HG03442 (cell line): ENCODE results near the gene CCDC50.

Experiments
- ATAC-seq: cut with Tn5 transposase; IDR thresholded peaks from one replicate; pipeline ENCODE4 v1.9.1; 2021; ENCODE audit warnings: mild to moderate bottlenecking, moderate library complexity; ENCODE audit not compliant: unreplicated experiment

CCDC50 gene

DNA sequence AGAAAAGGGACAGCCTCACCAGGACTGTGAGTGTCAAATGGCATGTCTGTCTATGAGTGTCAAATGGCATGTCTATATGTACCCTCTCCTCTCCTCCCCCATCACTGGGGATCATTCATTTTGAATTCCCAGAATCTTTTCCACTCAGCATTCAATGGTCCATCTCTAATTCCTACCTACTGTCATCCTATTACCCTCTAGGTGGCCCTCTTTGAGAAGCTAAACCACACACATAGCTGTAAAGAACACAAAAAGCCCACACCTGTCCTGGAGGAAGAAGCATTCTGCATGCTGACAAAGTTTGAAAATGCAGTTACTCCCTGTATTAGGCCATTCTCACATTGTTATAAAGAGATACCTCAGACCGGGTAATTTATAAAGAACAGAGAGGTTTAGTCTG, 85.5 kb downstream of the CCDC50 start:
- no peak for ATAC-seq

DNA sequence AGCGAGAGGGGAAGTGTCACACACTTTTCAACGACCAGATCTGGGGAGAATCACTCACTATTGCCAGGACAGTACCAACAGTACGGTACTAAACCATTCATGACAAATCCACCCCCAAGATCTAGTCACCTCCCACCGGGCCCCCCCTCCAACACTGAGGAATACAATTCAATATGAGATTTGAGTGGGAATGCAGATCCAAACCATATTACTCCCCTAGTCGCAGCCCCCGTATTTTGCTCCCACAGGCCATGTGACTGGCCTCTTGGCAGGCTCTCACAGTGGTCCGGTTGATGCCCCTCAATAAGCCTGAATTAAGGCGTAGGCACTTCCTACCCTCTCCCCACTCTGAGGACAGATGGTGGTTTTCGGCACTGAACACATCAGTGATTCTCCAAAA, 86.4 kb downstream of the CCDC50 start:
- no peak for ATAC-seq

GRCh38 chr3:191417457-191417729, 88.2 kb downstream of the CCDC50 start:
- no peak for ATAC-seq

DNA sequence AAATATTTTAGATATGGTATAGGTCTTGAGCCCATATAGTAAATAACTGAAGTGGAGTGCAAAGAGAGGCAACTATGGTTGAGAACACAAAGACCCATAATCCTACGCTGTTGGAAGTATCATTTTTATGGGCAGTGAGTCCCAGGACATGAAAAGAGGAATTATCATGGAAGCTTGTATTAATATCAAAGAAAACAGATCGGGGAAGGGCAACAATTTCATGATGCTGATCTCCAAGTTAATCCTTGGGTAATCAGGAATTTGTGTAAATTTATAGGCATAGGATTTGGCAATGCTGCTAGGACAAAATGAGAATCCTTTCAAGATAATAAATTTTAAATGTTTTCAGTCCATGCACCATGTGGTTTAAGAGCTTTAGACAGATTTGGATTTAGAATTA, 91.6 kb downstream of the CCDC50 start:
- ATAC-seq: no peak

DNA sequence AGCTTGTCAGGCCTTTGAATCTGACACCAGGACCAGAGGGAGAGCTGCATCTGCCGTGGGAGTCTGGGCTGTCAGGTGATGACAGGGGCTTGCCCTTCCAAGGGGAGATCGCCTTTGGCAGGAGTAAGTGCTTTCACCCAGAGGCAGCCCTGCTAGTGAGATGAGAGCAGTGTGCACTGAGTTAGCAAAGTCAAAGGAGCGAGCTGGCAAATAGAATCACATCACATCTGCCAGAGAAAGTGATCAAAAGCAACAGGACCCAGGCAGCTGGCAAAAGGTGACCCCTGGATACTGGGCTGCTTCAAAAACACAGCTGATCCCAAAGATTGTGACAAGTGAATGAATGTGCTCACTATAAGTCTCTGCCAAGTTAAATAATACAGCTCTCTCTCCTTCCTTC, 95.7 kb downstream of the CCDC50 start:
- no peak for ATAC-seq

GRCh38 chr3:191425322-191425734, 96.1 kb downstream of the CCDC50 start:
- no peak for ATAC-seq

GRCh38 chr3:191426311-191426710, 97.1 kb downstream of the CCDC50 start:
- no peak for ATAC-seq

GRCh38 chr3:191428177-191428576, 99.0 kb downstream of the CCDC50 start:
- no peak for ATAC-seq

- no peak for ATAC-seq
These were observed 100.9 kb downstream of the CCDC50 start for GRCh38 chr3:191430103-191430502.

- ATAC-seq: no peak
These were observed 102.1 kb downstream of the CCDC50 start for GRCh38 chr3:191431160-191431822.

DNA sequence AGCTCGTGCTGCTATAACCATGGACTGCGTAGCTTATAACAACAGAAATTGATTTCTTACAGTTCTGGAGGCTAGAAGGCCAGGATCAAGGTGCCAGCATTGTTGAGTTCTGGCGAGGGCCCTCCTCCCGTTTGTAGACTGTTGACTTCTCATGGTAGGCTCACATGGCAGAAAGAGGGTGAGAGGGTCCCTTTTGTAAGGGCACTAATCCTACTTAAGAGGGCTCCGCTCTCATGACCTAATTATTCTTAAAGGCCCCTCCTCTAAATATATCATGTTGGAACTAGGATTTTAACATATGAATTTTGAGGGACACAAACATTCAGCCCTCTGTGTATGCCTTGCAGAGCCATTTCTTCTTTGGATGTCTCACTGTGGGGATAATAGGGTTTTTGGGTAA, 103.0 kb downstream of the CCDC50 start:
- ATAC-seq: no peak

GRCh38 chr3:191434024-191434423, 104.8 kb downstream of the CCDC50 start:
- ATAC-seq: no peak

GRCh38 chr3:191435981-191436380, 106.8 kb downstream of the CCDC50 start:
- no peak for ATAC-seq

DNA sequence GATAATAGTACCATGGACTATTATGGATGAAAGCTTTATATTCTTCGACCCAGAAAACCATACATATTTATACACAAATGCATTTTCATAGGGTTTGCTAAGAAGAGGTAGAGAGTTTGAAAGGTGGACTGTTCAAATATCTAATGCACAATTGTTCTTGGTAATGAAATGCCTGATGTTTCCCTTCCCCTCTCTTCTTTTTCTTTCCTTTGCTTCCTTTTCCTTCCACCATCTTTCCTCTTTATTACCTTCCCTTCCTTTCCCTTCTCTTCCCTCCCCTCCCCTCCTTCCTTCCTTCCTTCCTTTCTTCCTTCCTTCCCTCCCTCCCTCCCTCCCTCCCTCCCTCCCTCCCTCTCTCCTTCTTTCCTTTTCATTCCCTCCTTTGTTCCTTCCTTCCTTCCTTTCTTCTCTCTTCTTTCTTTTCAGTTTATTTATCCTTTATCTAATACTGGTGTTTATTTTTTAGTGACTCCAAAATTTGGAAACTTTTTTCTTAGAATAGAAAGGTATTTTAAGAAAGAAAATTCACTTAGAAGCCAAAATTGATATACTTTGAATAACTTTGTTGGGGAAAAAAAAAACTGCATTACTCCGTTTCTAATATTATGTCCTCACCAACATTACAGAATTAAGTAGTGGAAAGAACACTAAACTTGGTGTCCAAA, 109.1 kb downstream of the CCDC50 start:
- ATAC-seq: no peak

DNA sequence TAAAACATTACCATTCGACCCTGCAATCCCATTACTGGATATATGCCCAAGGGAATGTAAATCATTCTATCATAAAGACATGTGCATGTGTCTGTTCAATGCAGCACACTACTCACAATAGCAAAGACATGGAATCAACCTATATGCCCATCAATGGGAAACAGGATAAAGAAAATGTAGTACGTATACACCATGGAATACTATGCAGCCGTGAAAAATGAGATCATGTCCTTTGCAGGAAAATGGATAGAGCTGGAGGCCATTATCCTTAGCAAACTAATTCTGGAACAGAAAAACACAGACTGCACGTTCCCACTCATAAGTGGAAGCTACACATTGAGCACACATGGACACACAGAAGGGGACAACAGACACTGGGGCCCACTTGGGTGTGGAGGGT, 111.3 kb downstream of the CCDC50 start:
- no peak for ATAC-seq

- ATAC-seq: no peak
These were observed 112.5 kb downstream of the CCDC50 start for GRCh38 chr3:191441687-191442086.

DNA sequence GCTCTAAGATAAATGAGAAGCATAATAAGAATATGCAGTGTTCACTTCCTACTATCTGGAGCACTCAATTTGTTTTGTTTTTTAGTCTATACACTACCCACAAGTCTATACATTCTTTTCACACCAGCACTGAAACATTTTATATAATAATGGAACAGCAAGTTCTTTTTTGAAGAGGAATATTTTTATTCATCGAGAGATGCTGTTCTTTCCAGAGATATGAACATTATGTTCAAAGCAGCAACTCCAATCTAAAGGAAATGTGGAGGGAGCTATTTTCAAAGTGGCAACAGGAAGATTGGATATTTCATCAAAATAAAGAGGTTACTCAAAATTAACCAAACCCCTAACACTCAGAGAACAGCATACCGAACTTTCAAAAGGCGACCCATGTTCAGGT, 115.4 kb downstream of the CCDC50 start:
- no peak for ATAC-seq
